Suppressor macrophage (primary cell): ENCODE results near the gene MLLT3.
"Not testable (repeated sequence)": the region's sequence is repeated elsewhere in the genome, so short reads cannot be mapped to it uniquely, and the experiment has no call there.

ENCODE experiments used
- DNase-seq, 4 experiments: peaks; one replicate each; pipeline ENCODE4 v3.0.0-alpha.2; 2020 to 2022
- total RNA-seq, 17 experiments: gene quantifications; one replicate each; lab custom pipeline; 2026; ENCODE audit warnings: mixed read lengths in 6 of 17, inconsistent platforms in 3 of 17; lab: John Stamatoyannopoulos, UW

The MLLT3 gene
- 1.0 to 9.5 (median 5.1) reads per million in 17 experiments for total RNA-seq

GRCh38 chr9:20622330-20623020 lies at the start of gene MLLT3:
TSS of gene MLLT3 (minus strand) at chr9:20622499.
- peak; percentile 95 to 98 (median 96) for DNase-seq

- DNase-seq: no peak
Observed at GRCh38 chr9:20671635-20672034, 49.3 kb upstream of the MLLT3 start.

GRCh38 chr9:20670395-20670794 lies 48.1 kb upstream of the MLLT3 start:
- DNase-seq: no peak

- DNase-seq: no peak
Observed at GRCh38 chr9:20664501-20664900, 42.2 kb upstream of the MLLT3 start.

GRCh38 chr9:20663133-20663532 lies 40.8 kb upstream of the MLLT3 start:
- DNase-seq: no peak

GRCh38 chr9:20662156-20662555 lies 39.9 kb upstream of the MLLT3 start:
- no peak for DNase-seq

GRCh38 chr9:20659474-20659967 lies 37.2 kb upstream of the MLLT3 start:
- DNase-seq: no peak

GRCh38 chr9:20658677-20659473 lies 36.6 kb upstream of the MLLT3 start:
- peak in 1 of 4 experiments; percentile 8 for DNase-seq

GRCh38 chr9:20658246-20658667 lies 36.0 kb upstream of the MLLT3 start:
- not testable (repeated sequence) for DNase-seq

GRCh38 chr9:20651939-20652338 lies 29.6 kb upstream of the MLLT3 start:
- peak; percentile 10 to 55 (median 34) for DNase-seq

GRCh38 chr9:20650750-20651299 lies 28.5 kb upstream of the MLLT3 start:
- no peak for DNase-seq

GRCh38 chr9:20650313-20650712 lies 28.0 kb upstream of the MLLT3 start:
- no peak for DNase-seq

GRCh38 chr9:20649381-20649780 lies 27.1 kb upstream of the MLLT3 start:
- DNase-seq: no peak

- no peak for DNase-seq
Observed at GRCh38 chr9:20646656-20647055, 24.4 kb upstream of the MLLT3 start.

- no peak for DNase-seq
Observed at GRCh38 chr9:20643660-20644059, 21.4 kb upstream of the MLLT3 start.

GRCh38 chr9:20642045-20642444 lies 19.7 kb upstream of the MLLT3 start:
- DNase-seq: no peak

- DNase-seq: peak in 1 of 4 experiments; percentile 14
Observed at GRCh38 chr9:20640331-20641187, 18.3 kb upstream of the MLLT3 start.

- DNase-seq: no peak
Observed at GRCh38 chr9:20636888-20637440, 14.7 kb upstream of the MLLT3 start.

- no peak for DNase-seq
Observed at GRCh38 chr9:20634895-20635294, 12.6 kb upstream of the MLLT3 start.

- DNase-seq: peak; percentile 15 to 50 (median 38)
Observed at GRCh38 chr9:20632705-20633104, 10.4 kb upstream of the MLLT3 start.

GRCh38 chr9:20630241-20630943 lies 8.1 kb upstream of the MLLT3 start:
- DNase-seq: no peak

- no peak for DNase-seq
Observed at GRCh38 chr9:20625003-20625349, 2.7 kb upstream of the MLLT3 start.
